ENCODE measurements around the gene LAMA2.

DNA sequence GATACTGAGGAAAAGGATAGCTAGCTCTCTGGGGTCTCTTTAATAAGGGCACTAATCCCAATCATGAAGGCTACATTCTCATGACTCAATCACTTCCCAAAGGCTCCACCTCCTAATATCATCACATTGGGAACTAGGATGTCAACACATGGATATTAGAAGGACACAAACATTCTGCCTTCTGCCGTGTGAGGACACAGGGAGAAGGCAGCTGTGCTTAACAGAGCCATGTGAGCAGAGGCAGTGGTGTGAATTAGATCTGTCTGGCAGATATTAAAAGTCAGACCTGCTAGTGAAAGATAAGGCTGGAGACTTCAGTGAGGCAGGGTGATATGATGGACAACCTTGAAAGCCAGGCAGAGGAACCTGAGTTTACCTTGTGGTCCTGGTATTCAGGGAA lies 485.1 kb downstream of the LAMA2 start:
- TF ChIP-seq, protein P1, sequence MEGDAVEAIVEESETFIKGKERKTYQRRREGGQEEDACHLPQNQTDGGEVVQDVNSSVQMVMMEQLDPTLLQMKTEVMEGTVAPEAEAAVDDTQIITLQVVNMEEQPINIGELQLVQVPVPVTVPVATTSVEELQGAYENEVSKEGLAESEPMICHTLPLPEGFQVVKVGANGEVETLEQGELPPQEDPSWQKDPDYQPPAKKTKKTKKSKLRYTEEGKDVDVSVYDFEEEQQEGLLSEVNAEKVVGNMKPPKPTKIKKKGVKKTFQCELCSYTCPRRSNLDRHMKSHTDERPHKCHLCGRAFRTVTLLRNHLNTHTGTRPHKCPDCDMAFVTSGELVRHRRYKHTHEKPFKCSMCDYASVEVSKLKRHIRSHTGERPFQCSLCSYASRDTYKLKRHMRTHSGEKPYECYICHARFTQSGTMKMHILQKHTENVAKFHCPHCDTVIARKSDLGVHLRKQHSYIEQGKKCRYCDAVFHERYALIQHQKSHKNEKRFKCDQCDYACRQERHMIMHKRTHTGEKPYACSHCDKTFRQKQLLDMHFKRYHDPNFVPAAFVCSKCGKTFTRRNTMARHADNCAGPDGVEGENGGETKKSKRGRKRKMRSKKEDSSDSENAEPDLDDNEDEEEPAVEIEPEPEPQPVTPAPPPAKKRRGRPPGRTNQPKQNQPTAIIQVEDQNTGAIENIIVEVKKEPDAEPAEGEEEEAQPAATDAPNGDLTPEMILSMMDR (conservative IDR thresholded peaks at IDR 0.05; ENCODE audit: low read length), result no peak
- TF ChIP-seq EZH2phosphoT487 (IDR thresholded peaks at IDR 0.05; ENCODE audit: borderline replicate concordance), result no peak
